Fibroblast of lung (primary cell): ENCODE measurements around the gene AKAP7. TPM values are rescaled to one million over a fixed set of nuclear protein-coding genes. Genes with fewer than 3 reads are reported as not detected.
A peak's percentile ranks its signal among the peaks of the same experiment; 100 is the strongest.

Source experiments
- DNase-seq, 2 donors: peaks; one replicate each; pipeline versions ENCODE4 v3.0.0 to v3.0.0-alpha.2; 2010; ENCODE audit warnings: low read depth in 2 of 2
- H2AFZ ChIP-seq: 2 replicates; pipeline ENCODE4 v1.5.1; 2012; ENCODE audit warnings: low read length, control low read depth, inconsistent platforms
- H3K27ac ChIP-seq: 2 replicates; pipeline ENCODE4 v1.5.1; 2011; ENCODE audit warnings: low read length, control low read depth; ENCODE audit not compliant: insufficient read depth
- H3K27me3 ChIP-seq: 2 replicates; pipeline ENCODE4 v1.5.1; 2011; ENCODE audit warnings: mild to moderate bottlenecking, low read length; ENCODE audit not compliant: control insufficient read depth, insufficient read depth
- H3K36me3 ChIP-seq: 2 replicates; pipeline ENCODE4 v1.5.1; 2011; ENCODE audit warnings: low read length; ENCODE audit not compliant: control insufficient read depth, insufficient read depth
- H3K4me1 ChIP-seq: 2 replicates; pipeline ENCODE4 v1.5.1; 2011; ENCODE audit warnings: low read length; ENCODE audit not compliant: control insufficient read depth, insufficient read depth; ENCODE audit errors: extremely low read depth
- H3K4me2 ChIP-seq: 2 replicates; pipeline ENCODE4 v1.5.1; 2011; ENCODE audit warnings: low read length, control low read depth; ENCODE audit not compliant: insufficient read depth; ENCODE audit errors: extremely low read depth
- H3K4me3 ChIP-seq, 4 experiments: fragments of 200-600 bp in 1 of 4; sonication (generic) in 1 of 4; replicated peaks in 1 of 4; 2 replicates each; pipeline ENCODE4 v1.5.1; 2011 to 2016; ENCODE audit warnings: low read length in 4 of 4, low read depth in 3 of 4, mild to moderate bottlenecking in 3 of 4, control low read depth in 2 of 4, inconsistent platforms in 1 of 4, mixed read lengths in 1 of 4; ENCODE audit not compliant: insufficient read depth in 1 of 4; ENCODE audit errors: control extremely low read depth in 1 of 4
- H3K79me2 ChIP-seq: 2 replicates; pipeline ENCODE4 v1.5.1; 2012; ENCODE audit warnings: mild to moderate bottlenecking, low read length, inconsistent platforms; ENCODE audit not compliant: control insufficient read depth, insufficient read depth
- H3K9ac ChIP-seq: 2 replicates; pipeline ENCODE4 v1.5.1; 2011; ENCODE audit warnings: mild to moderate bottlenecking, low read length, control low read depth; ENCODE audit not compliant: insufficient read depth
- H3K9me3 ChIP-seq: 2 replicates; pipeline ENCODE4 v1.5.1; 2012; ENCODE audit warnings: low read depth, low read length; ENCODE audit not compliant: control insufficient read depth, insufficient read depth
- H4K20me1 ChIP-seq: 2 replicates; pipeline ENCODE4 v1.5.1; 2011; ENCODE audit warnings: low read length; ENCODE audit not compliant: control insufficient read depth, insufficient read depth; ENCODE audit errors: extremely low read depth
- EZH2 ChIP-seq: IDR thresholded peaks from 2 replicates; pipeline ENCODE4 v1.5.1; 2012; ENCODE audit warnings: low read length, control low read depth, mild to moderate bottlenecking; ENCODE audit errors: missing control alignments
- polyA plus RNA-seq, 2 donors: library from polyadenylated mRNA; depleted of rRNA in 1 of 2; stranded (reverse) in 1 of 2; unstranded in 1 of 2; fragments of >200 nt; gene quantifications; 2 replicates each; pipeline ENCODE4 v1.2.1, GENCODE V29; 2011 to 2012; ENCODE audit warnings: missing spikeins in 1 of 2
- total RNA-seq: library from RNA; depleted of rRNA; stranded (reverse); fragments of >200 nt; gene quantifications from 2 replicates; pipeline ENCODE4 v1.2.1, GENCODE V29; 2014
- TF ChIP-seq, protein P1 (sequence below), 2 donors: IDR thresholded peaks in 1 of 2; conservative IDR thresholded peaks in 1 of 2; 1 replicate in 1 of 2; 2 replicates in 1 of 2; pipeline ENCODE4 v1.5.1; 2011 to 2012; ENCODE audit warnings: low read length in 2 of 2, control low read depth in 1 of 2, inconsistent platforms in 1 of 2, low read depth in 1 of 2, mild to moderate bottlenecking in 1 of 2

Gene AKAP7
- total and polyA plus RNA-seq, 2 donors (not counting 1 experiment from before 2014, with no cell fraction given): 3.1 to 5.8 TPM

DNA sequence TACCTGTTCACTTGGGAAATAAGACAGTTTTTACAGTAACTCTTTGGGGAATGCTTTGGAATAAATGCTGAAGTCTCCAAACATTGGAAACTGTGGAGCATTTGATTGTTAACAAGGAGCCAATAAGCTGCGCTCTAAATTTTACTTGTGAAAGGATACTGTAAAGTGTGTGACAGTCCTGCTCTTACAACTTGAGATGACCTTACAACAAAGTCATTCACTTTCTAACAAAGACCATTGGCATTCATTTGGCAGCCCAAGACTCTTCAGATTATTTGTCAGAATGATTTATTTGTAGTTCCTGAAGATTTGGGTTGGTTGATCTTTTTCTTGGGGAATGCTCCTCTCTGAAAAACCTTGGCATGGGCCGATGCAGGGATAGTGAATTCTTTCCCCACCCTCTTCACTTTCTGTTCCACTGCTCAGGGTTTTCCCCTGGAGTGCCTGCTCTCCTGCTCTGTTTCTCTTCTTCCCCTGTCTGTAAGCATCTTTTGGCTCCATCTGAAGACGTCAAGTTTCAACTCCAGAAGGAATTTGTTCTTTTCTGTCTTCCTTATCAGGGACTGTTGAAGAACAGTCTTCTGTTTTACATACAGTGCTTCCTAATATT, 116.4 kb downstream of the AKAP7 start:
- H3K4me3 ChIP-seq: no peak overlapping the region
- no peaks in the 10 kb centered on the region for H3K27me3 ChIP-seq
- no peaks in the 10 kb centered on the region for H3K9me3 ChIP-seq
- DNase-seq: peak in 1 of 2 donors; percentile 2
- no peak overlapping the region for H3K27ac ChIP-seq
- H4K20me1 ChIP-seq: no peaks in the 10 kb centered on the region
- H3K9ac ChIP-seq: no peak overlapping the region
- no peaks in the 10 kb centered on the region for H3K36me3 ChIP-seq
- H3K79me2 ChIP-seq: no peaks in the 10 kb centered on the region
- TF ChIP-seq, protein P1, sequence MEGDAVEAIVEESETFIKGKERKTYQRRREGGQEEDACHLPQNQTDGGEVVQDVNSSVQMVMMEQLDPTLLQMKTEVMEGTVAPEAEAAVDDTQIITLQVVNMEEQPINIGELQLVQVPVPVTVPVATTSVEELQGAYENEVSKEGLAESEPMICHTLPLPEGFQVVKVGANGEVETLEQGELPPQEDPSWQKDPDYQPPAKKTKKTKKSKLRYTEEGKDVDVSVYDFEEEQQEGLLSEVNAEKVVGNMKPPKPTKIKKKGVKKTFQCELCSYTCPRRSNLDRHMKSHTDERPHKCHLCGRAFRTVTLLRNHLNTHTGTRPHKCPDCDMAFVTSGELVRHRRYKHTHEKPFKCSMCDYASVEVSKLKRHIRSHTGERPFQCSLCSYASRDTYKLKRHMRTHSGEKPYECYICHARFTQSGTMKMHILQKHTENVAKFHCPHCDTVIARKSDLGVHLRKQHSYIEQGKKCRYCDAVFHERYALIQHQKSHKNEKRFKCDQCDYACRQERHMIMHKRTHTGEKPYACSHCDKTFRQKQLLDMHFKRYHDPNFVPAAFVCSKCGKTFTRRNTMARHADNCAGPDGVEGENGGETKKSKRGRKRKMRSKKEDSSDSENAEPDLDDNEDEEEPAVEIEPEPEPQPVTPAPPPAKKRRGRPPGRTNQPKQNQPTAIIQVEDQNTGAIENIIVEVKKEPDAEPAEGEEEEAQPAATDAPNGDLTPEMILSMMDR (conservative IDR thresholded peaks at IDR 0.05 in 1 of 2, IDR thresholded peaks at IDR 0.05 in 1 of 2; ENCODE audit: low read depth in 1 of 2, low read length in 2 of 2): no peak
- no peak for TF ChIP-seq EZH2
- no peak overlapping the region for H3K4me2 ChIP-seq
- H3K4me1 ChIP-seq: no peaks in the 10 kb centered on the region
- H2AFZ ChIP-seq: no peak overlapping the region

DNA sequence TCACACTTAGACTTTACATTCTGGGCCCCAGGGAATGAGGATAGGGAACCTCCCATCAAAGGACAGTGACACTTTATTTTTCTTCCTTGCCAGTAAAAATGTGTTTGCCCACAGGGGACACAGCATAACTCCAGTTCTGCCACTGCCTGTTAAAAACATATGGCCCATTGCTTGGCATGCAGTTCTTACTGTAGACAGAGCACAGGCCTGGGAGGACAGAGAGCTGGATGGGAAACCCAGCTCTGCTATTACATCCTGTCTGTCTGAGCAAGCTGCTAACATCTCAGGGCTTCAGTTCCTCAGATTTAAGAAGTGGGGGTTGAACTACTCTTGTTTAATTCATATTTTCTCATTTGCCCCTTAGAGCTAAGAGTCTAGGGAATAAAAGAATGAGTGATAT, 120.2 kb downstream of the AKAP7 start:
- no peak overlapping the region for H3K27ac ChIP-seq
- H3K9ac ChIP-seq: no peak overlapping the region
- no peaks in the 10 kb centered on the region for H3K9me3 ChIP-seq
- no peaks in the 10 kb centered on the region for H3K79me2 ChIP-seq
- H3K4me2 ChIP-seq: no peak overlapping the region
- TF ChIP-seq, protein P1 (conservative IDR thresholded peaks at IDR 0.05 in 1 of 2, IDR thresholded peaks at IDR 0.05 in 1 of 2; ENCODE audit: low read depth in 1 of 2, low read length in 2 of 2): no peak
- no peak for TF ChIP-seq EZH2
- H3K27me3 ChIP-seq: no peaks in the 10 kb centered on the region
- H4K20me1 ChIP-seq: no peaks in the 10 kb centered on the region
- no peaks in the 10 kb centered on the region for H3K36me3 ChIP-seq
- no peak overlapping the region for H3K4me3 ChIP-seq
- DNase-seq: no peak
- no peak overlapping the region for H2AFZ ChIP-seq
- no peaks in the 10 kb centered on the region for H3K4me1 ChIP-seq

DNA sequence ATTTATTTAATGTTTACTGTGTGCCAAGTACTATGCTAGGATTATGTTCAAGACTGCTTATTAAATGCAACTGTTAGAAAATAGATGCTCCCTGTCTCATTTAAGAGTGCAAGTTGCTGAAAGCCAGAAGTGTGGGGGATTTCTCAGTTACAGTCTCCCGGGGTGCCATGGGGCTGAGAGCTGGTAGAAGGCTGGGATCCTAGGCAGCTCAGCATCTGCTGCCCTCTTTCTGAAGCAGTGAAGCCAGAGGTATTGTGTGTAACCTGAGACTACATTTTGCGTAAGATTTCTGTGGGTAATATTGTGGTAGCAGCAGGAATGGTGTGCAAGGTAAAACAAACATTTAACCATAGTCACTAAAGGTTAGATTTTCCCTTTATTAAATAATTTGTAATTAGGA, 120.6 kb downstream of the AKAP7 start:
- H3K4me3 ChIP-seq: no peak overlapping the region
- H3K4me1 ChIP-seq: no peaks in the 10 kb centered on the region
- H3K4me2 ChIP-seq: no peak overlapping the region
- no peak overlapping the region for H3K27ac ChIP-seq
- H2AFZ ChIP-seq: no peak overlapping the region
- TF ChIP-seq EZH2: no peak
- TF ChIP-seq, protein P1 (conservative IDR thresholded peaks at IDR 0.05 in 1 of 2, IDR thresholded peaks at IDR 0.05 in 1 of 2; ENCODE audit: low read depth in 1 of 2, low read length in 2 of 2): no peak
- no peaks in the 10 kb centered on the region for H3K9me3 ChIP-seq
- no peaks in the 10 kb centered on the region for H4K20me1 ChIP-seq
- H3K9ac ChIP-seq: no peak overlapping the region
- H3K27me3 ChIP-seq: no peaks in the 10 kb centered on the region
- no peaks in the 10 kb centered on the region for H3K36me3 ChIP-seq
- H3K79me2 ChIP-seq: no peaks in the 10 kb centered on the region
- peak; percentile 29 to 34 for DNase-seq
